NCI-H187 treated with DMSO at 0.1 percent for 48 hours (cell line): ENCODE data around the gene PTPRN2.
A peak's percentile ranks its signal among the peaks of the same experiment; 100 is the strongest.
"Not testable (repeated sequence)": the region's sequence is repeated elsewhere in the genome, so short reads cannot be mapped to it uniquely, and the experiment has no call there.

ENCODE experiments used
- DNase-seq: peaks from one replicate; lab custom pipeline; 2025; lab: John Stamatoyannopoulos, UW

Gene PTPRN2

DNA sequence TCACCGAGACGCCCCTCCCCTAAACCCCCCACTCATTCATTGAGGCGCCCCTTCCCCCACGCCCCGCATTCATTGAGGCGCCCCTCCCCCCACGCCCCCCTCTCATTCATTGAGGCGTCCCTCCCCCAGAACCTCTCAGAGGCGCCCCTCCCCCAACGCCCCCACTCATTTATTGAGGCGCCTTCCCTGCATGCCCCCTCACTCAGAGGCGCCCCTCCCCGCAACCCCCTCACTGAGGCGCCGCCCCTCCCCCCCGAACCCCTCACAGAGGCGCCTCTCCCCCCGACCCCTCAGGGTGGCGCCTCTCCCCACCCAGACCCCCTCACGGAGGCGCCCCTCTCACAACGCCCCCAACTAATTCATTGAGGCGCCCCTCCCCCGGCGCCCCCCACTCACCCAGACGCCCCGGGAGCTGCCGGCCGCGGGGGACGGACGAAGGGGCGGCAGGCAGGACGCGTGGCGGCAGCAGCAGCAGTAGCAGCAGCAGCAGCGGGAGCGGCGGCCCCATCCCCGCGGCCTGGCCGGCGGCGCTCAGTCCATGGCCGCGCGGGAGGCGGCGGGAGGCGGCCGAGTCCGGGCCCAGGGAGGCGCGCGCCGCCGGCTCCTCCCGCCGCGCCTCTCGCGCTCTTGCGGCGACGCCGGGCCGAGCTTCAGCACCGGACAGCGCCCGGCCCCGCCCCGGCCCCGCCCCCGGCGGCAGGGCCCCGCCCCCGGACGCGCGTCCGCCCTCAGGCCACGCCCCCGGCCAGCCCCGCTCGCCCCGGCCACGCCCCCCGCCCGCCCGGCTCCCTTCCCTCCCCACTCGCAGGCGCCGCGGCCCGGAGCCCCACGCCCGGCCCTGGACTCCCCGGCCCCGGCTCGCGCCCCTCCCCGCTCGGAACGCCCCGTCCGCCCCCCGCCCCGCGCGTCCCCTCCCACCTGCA is at the start of gene PTPRN2:
Gene PTPRN2 (minus strand): TSS at position 662 of the 923 bp plus-strand sequence.
- no peak for DNase-seq

DNA sequence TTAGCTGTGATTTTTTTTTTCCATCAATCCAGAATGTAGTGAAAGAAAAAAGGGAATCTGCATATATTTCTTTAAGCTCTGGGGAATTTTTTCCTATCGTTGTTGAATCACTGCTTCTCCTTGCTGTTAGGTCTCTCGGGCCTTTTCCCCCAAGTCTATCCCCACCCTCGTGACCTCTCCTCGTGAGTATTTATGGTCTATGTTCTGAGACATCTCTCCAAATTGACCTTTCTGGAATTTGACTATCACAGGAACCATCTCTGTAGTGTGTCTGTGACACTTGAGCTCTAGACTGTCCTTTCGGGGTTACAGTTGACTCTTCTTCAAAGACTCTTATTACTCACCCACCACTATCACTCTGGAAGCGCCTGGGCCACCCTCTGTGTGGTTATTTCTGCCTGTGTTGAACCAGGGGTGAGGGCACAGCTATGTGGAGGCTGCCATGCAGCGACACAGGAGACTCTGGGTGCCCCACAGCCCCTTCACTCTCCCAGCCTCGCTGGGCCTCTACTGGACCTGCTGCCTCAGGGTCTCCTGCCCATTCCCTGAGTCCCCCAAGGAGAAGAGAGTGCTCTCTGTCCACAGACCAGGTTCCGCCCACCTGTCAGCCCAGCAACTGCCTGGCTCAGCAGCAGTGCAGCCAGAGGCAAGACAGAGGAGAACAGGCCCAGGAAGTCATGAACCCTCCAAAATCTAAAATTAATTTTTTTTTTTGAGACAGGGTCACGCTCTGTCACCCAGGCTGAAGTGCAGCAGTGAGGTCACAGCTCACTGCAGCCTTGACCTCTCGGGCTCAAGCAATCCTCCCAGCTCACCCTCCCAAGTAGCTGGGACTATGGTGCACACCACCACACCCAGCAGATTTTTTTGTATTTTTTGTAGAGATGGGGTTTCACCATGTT is 45.7 kb upstream of the PTPRN2 start:
- DNase-seq: no peak

DNA sequence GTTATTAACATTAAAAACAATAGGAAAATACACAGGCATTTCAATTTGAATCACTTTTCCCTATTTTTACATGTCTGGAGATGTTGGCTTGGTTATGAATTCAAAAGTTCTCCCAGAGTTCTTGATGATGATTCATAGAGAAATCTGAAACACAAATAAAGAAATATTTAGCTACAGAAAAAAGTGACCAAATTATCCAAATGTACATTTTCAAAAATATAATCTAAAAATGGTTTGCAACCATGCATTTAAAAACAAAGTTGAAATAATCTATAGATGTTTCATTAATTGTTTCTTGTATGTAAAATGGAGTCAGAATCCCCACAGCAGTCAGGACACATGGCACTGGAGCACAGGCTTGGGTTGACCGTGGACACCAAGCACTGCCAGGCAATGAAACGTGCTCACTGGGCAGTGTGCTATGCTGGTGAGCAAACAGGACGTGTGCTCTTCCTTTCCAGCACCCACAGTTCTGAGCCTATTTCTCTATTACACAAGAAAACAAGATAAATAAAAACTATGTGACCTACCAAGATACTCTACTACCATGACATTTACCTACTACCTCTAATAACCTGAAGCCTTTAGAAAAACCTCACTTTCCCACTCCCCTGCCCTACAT is 44.1 kb upstream of the PTPRN2 start:
- no peak for DNase-seq

DNA sequence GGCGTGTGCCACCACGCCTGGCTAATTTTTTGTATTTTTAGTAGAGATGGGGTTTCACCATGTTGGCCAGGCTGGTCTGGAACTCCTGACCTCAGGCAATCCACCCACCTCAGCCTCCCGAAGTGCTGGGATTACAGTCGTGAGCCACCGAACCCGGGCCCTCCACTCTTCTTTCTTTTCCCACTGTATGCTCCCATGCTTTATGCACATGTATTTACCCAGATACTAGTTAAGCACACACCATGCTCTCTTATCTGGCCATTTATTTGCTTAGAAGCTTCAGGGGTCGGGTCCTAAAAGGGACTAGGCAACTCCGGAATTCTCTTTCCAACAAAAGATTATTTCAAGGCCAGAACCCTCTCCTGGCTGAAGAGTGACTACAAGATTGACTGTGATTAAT is 38.7 kb upstream of the PTPRN2 start:
- not testable (repeated sequence) for DNase-seq

DNA sequence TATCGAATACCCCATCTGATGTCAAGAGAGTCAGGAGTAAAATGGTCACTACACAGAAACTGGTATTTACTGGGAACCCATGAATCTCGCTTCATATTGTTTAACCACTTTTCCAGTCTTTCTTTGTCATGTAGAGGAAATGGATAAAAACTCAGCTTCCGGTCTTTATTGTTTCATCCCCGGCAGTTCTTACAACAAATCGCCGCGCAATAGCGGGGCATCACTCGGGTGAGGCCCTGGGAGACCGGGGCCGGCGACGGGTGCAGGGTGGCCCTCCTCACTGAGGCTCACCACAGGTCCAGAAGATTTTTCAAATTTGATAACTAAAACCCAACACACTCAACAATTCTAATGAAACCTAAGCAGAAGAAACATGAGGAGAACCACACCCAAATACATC is 35.6 kb upstream of the PTPRN2 start:
- DNase-seq: no peak

DNA sequence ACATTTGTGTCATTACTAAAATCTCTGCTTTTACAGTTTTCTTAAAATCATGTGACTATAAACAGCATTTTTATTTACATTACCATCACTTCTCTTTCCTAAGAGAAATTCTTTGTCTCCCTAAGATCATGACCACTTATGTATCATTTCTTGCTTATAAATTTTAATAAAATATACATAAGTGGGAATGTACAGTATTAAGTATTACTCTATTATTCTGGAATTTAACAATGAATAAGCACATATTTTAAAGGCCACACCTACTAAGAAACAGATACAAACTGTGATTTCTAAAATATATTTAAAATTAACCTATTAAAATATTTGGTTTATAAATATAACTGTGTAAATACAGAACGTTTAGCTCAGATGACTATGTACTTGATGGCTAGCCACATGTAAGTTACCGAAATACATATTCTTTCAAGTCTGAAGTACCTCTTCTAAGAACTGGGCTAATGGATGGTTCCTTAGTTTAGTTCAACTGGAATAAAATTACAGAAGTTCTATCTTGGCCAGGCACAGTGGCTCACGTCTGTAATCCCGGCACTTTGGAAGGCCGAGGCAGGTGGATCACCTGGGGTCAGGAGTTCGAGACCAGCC is 33.3 kb upstream of the PTPRN2 start:
- no peak for DNase-seq

DNA sequence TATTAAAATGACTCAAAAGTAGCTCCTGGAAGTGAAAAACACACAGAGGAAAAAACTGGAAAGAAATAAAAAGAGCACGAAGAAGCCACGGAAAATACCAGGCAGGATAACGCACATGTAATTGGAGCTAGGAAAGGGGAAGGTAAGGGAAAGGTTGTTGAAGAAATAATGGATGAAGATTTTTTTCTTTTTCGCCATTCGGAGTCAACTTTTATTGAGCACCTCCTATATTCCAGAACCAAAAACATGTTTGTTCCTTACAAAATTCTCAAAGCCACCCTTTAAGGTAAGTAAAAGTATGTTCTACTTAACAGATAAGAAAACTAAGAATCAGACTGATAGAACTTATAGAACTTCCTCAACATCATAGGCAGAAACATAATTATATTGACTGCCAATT is 32.8 kb upstream of the PTPRN2 start:
- DNase-seq: no peak

DNA sequence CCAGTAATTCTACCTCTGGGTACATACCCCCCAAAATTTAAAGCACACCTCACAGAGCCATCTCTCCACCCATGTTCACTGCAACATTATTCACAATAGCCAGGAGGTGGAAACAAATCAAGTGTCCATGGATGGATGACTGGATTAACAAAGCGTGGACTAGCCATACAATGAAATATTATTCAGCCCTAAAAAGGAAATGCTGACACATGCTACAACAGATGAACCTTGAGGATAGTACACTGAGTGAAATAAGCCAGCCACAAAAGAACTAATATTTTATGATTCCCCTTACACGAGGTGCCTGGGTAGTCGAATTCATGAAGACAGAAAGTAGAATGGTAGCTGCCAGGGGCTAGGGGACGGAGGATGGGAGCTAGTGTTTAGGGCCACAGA is 31.1 kb upstream of the PTPRN2 start:
- DNase-seq: no peak

DNA sequence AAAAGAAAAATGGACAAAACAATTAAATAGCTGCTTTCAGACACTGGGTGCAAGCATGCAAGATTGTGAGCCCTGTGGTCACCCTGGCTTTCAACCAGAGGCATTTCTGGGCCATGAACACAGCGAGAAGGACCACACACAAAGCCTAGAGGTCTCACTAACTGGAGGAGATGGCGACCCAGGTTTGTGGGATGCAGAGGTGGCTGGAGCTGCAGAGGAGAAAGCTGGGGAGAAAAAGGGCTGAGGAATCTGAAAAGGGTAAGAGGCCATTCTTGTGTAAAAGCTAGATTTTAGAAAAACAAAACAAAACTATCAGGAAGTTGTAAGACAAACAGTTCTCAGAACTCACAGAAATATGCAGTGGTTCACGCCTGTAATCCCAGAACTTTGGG is 30.1 kb upstream of the PTPRN2 start:
- DNase-seq: no peak

DNA sequence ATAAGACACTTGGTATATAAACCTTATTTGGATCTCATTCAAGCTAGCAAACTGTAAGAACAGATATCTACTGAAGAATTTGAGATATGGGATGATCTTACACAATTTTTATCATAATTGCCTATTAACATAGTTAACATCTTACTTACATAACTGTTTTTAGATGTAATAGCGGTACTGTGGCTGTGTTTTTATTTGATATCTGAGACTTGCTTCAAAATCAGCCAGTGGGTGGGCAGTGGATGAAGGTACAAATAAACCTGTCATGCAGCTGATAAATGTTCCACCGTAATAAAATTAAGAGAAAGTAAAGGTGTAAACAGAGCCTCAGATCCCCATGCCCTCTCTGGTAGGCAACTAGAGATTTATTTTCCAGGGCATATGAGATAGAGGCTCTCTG is 28.4 kb upstream of the PTPRN2 start:
- DNase-seq: no peak

DNA sequence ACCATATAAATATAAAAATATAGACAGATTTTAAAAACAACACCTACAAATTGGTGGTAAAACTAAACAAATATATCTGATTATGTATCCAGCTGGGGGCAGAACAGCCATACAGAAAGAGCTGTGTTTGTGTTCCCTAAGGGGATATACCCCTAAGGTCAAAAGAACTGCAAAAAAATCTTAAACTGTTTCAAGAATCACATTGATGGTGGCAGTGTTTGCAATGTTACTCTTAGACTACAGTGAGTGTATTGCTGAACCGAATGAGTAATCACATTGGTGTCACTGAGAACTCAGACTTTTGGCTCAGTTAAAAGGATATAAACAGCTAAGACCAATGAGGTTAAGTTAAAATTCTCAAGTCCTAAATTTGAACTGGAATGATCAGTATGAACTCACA is 27.1 kb upstream of the PTPRN2 start:
- DNase-seq: no peak

DNA sequence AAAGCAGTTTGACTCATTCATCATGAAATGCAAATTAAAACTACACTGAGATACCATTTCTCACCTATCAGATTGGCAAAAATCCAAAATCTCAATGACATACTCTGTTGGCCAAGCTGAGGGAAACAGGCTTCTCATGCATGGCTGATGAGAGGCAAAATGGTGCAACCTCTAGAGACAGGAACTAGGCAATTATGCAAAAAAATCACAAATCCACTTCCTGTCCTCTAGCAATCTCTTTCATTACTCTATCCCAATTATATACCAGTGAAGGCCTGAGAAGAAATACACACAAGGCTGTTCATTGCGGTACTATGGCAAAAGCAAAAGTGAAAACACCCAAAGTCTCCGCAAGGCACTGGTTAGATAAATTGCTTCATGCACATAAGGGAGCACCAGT is 25.9 kb upstream of the PTPRN2 start:
- DNase-seq: peak; percentile 56

DNA sequence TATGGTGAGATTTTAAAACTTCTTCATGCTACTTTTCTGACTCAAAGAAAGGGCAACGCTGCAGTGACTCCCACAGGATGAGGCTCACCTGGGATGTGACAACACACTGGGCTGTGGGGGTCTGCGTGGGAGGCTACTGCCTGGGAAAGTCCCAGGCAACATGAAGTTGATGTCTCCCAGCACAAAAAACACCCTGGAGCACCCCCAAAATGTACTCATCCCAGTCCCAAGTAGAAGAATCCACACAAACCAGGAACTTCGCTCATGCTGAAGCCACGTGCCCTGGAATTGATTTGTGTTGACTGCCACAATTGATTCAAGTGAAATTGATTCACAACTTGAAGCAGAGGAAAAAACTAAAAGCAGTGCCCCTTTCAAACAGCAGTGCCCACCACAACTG is 24.9 kb upstream of the PTPRN2 start:
- DNase-seq: no peak

DNA sequence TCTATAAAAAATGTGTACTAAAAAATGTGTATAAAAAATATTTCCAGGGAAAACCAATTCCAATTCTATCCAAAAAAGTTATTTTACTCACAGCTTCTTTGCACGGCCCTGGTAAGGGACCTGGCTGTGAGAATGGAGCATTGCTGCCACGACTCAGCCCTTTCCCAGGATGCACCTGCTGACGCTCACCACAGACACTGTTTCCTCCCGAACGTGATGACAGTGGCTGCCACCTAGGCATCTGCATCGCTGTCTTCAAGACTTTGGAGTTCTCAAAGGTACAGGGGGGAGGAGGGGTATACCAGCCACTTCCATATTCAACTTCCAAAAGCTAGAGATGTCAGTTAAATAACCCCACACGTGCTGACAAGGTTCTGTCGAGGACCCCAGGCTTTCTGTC is 23.9 kb upstream of the PTPRN2 start:
- DNase-seq: no peak

DNA sequence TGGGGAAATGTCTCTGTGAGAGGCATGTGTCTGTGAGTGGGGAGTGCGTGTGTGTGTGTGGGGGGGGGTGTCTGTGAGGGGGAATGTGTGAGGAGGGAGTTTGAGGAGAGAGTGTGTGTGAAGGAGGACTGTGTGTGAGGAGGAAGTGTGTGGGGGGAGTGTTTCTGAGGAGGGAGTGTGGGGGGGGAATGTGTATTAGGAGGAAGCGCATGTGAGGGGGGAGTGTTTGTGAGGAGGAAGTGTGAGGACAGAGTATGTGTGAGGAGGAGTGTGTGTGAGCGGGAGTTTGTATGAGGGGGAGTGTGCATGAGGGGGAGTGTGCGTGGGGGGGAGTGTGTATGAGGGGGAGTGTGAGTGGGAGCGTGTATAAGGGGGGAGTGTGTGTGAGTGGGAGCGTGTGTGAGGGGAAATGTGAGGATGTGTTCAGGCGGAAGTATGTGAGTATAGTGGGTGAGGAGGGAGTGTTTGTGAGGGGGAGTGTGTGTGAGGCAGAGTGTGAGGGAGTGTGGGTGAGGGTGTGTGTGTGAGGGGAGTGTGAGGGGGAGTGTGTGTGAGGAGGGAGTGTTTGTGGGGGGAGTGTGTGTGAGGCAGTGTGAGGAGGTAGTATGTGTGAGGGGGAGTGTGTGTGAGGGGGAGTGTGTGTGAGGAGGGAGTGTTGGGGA is 21.8 kb upstream of the PTPRN2 start:
- no peak for DNase-seq

DNA sequence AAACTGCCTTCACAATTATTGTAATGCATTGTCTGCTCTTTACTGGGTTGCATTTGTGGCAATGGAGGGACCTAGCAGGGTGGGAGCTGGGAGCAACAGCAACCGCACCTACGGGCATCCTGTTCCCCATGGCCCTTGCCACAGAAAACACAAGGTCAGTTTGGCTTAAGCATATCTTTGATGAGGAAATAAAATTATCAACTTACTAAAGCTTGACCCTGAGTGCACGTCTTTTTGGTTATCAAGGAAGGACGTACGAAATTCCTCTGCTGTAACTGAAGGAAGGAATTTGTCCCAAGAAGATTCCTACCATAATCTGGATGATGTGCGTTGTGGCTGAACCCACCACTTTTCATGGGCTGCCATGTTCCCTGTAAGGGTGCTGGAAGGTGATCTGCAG is 19.9 kb upstream of the PTPRN2 start:
- no peak for DNase-seq

DNA sequence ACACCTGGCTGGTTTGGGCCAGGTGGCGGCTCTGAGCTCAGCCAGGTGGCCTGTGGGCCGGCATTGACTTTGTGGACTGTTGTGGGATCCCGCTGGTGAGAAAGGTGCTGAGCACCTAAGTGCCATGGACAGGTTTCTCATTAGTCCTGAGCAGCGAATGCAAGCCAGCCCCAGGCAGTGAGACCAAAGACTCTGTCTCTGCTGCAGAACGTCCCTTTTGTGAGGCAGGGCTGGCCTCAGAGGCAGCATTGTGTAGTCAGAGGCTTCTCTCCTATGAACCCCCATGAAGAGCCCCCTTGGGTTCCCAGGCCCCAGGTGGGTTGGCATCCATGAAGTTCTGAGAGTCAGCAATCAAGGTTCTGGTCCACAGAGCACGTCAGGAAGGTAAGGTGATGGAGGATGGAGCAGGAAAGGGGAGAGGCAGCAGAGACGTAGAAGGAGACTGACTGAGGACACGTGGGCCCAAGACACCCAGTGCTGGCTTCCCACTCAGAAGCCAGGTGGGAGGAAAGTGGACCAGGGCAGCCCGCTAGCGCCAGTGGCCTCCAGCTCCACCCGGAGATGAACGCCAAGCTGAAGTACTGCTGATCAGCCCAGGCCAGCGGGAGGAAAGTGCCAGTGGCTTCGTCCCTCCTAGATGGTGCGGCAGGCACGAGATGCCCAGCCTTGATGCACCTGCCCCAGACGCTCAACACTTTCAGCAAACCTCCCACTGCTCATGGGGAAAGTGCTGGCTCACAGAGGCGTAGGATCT is 19.2 kb upstream of the PTPRN2 start:
- DNase-seq: no peak

DNA sequence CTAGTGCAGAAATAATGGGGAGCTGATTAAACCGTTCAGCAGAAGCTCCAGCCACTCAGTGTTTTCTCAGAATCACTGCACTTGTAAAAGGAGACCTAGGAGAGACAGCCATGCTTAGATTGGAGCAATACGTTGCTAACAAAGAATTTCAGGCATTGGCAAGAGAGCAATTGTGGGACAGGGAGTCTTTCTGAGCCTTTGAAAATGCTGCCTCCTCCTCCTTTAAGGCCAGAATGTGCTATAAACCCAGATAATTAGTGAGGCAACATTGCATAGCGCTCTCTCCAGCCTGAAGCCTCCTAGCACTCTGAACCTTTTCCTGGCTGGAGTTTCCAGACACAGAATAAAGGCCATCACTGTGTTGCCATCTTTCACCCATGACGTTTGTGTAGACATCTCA is 18.5 kb upstream of the PTPRN2 start:
- DNase-seq: no peak

DNA sequence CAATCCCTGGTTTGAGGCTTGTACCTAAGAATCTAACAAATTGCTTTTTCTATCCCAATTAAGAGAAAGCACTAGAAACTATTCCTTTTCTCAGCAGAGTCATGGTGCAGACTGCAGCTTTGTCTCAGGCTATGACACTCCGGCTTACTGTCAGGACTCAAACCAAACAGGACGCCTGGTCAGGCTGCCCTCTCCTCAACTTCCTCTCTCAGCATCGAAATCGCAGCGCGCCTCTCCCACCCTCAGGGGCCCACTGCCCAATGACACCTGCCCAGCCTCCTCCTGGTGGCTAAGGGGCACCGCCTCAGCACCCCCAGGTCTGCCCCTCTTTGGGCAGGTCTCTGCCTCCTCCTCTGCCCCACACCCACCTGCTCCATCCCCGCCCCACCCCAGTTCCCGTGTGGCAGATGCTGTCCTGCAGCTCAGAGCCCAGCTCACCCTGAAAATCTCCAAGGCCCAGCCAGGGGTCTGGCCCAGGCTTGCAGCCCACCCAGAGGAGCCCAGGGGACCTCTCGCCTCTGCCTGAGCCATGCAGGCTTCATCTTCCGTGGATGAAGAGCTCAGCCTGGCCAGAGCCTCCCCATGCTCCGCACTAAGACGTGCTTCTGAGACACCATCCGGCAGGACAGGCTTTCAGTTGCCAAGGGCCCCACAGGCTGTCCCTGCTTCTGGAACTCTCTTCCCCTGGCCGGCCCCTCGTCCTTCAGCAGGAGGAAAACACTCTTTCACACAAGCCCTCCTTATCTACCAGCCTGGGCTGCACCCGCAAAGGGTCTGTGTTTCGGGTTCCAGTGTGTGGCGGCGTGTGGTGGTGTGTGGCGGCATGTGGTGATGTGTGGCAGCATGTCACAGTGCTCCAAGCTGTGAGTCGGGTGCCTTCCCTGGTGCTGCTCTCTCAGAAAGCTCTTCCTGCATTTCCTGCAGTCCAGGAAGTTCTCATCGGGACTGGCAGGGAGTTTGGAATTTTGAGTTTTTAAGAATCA is 16.4 kb upstream of the PTPRN2 start:
- DNase-seq: no peak
